Lower leg skin (tissue), 4 donors: ENCODE results near the gene PCGF5. TPM values are rescaled to one million over a fixed set of nuclear protein-coding genes. Genes with fewer than 3 reads are reported as not detected.

Experiments
- DNase-seq, 2 donors: peaks; one replicate each; pipeline ENCODE4 v3.0.0-alpha.2; 2019; ENCODE audit warnings: low spot score in 2 of 2
- H3K4me3 ChIP-seq: fragments of 200-600 bp; sonication (generic); 2 replicates; pipeline ENCODE4 v1.5.1; 2017; ENCODE audit warnings: mild to moderate bottlenecking, low read depth; ENCODE audit not compliant: poor library complexity, severe bottlenecking
- POLR2A ChIP-seq, 2 donors: fragments of 450-650 bp; IDR thresholded peaks; one replicate each; pipeline ENCODE4 v1.6.1; 2016 to 2017; ENCODE audit warnings: antibody characterized with exemption in 2 of 2, mild to moderate bottlenecking in 1 of 2, moderate library complexity in 1 of 2
- WGBS, 2 donors: methylation state at CpG; one replicate each; pipeline ENCODE4 v1.1.5; 2018; 5-methylcytosine and 5-hydroxymethylcytosine counted together
- intact Hi-C: fragments of 100-400 bp; cut with DNase I; formaldehyde crosslinking; loops from one replicate; pipeline ENCODE4 v1.15.0; 2023; ENCODE audit warnings: low total_unique reads
- total RNA-seq, 4 donors: library from RNA; depleted of rRNA; stranded (reverse); fragments of >200 nt; gene quantifications; one replicate each; pipeline ENCODE4 v1.1.0, GENCODE V29; 2016
- TF ChIP-seq, protein P1 (sequence below), 3 donors: fragments of 450-650 bp; IDR thresholded peaks; one replicate each; pipeline ENCODE4 v1.5.1; 2016; ENCODE audit warnings: antibody characterized with exemption in 3 of 3, mild to moderate bottlenecking in 3 of 3, moderate library complexity in 2 of 3

Gene PCGF5
- total RNA-seq, 4 donors from 2014 or later: 16.4 to 43.4 (median 28.3) TPM

DNA sequence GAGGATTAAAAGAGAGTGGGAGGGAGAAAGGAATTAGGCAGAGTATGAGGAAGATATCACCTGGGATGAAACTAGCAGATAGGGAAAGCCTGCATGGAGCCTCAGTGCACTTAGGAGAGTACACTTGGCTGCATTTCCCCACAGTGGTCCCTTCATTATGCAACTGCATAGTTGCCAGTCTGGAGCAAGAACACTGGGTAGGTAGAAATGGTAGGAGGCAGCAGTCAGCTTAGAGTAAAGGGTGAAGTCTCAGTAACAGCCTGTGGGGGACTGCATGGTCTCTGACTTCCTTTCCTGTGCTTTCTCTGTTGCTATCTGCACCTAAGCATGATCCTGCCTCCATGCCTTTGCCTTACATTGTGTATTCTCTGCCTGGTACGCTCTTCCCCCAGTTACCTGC lies 14.0 kb upstream of the PCGF5 start:
- WGBS, 2 donors: 0 to 46% methylated on average over 1 of the region's 1 CpG
- intact Hi-C loops: no loop called here
- DNase-seq: no peak

DNA sequence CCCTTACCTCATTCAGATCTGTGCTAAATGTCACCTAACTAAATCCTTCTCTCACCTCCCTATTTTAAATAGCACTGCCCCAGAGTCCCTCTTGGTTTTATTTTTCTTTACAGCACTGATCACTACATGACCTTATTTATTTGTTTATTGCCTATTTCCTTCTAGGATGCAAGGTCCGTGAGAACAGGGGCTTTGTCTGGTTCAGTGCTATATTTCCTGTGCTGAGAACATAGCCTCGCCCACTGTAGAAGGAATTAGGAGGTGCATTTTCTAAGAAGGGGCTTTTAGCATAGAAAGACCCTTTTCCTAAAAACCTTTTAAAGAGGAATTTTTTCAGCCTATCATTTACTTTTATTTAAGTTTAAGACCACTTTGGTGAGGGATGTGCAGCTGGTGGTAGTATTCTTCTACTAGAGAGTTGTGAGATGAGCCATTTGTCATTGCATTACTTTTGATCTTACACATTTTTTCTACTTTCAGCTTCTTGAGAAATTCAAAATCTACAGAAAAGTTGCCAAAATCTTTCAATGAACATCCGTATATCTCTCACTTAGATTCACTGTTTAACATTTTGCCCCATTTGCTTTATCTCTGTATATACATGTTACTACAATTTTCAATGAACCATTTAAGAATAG lies 13.5 kb upstream of the PCGF5 start:
- DNase-seq: no peak
- TF ChIP-seq, protein P1, sequence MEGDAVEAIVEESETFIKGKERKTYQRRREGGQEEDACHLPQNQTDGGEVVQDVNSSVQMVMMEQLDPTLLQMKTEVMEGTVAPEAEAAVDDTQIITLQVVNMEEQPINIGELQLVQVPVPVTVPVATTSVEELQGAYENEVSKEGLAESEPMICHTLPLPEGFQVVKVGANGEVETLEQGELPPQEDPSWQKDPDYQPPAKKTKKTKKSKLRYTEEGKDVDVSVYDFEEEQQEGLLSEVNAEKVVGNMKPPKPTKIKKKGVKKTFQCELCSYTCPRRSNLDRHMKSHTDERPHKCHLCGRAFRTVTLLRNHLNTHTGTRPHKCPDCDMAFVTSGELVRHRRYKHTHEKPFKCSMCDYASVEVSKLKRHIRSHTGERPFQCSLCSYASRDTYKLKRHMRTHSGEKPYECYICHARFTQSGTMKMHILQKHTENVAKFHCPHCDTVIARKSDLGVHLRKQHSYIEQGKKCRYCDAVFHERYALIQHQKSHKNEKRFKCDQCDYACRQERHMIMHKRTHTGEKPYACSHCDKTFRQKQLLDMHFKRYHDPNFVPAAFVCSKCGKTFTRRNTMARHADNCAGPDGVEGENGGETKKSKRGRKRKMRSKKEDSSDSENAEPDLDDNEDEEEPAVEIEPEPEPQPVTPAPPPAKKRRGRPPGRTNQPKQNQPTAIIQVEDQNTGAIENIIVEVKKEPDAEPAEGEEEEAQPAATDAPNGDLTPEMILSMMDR (IDR thresholded peaks at IDR 0.05): no peak
- no peak for TF ChIP-seq POLR2A (IDR thresholded peaks at IDR 0.05)
- intact Hi-C loops: no loop called here
- H3K4me3 ChIP-seq: no peak overlapping the region
- WGBS, 2 donors: 83 to 91% methylated on average over 3 of the region's 3 CpGs

More for the DNA sequence above, 14.0 kb upstream of the PCGF5 start:
- H3K4me3 ChIP-seq: no peak overlapping the region
- TF ChIP-seq, protein P1 (IDR thresholded peaks at IDR 0.05): no peak
- TF ChIP-seq POLR2A (IDR thresholded peaks at IDR 0.05): no peak

DNA sequence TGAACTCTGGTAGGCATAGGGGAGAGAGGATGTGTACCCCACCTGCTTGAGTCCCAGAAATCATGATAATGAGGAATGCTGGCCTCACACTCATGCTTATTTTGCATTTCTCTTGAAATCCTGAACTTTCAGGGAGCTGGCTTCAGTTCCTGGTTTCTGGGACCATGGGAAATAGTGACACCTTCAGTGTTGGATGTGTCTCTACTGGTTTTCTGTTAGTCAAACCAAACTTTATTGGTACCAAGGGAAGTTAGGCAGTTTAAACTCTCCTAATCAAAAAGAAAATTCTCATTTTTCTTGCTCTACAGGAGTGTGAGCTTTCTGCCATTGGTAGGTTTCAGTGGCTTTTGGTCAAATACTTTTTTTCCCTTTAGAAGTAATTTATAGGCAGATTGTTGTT lies 11.8 kb upstream of the PCGF5 start:
- DNase-seq: no peak
- intact Hi-C loops: no loop called here
- TF ChIP-seq POLR2A (IDR thresholded peaks at IDR 0.05): no peak
- TF ChIP-seq, protein P1 (IDR thresholded peaks at IDR 0.05): no peak
- no peak overlapping the region for H3K4me3 ChIP-seq

DNA sequence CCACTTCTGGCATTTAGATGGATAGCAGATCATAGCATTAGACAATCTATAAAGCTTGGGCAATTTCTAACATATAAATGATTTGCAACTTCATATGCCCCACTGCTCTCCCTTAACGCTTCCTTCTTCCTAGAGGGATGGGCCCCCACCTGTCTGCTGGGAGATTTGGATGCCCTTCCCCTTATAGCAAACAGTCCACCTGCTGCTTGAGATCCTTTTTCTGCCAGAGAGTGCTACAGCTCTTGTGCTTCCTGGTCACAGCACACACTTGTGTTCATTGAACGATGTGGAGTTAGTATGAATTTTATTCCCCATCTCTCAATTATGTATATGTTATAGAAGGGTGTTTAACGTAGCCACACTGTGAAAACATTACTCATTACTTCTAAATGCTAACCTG lies 10.4 kb upstream of the PCGF5 start:
- intact Hi-C loops: no loop called here
- H3K4me3 ChIP-seq: no peak overlapping the region
- DNase-seq: no peak
- TF ChIP-seq, protein P1 (IDR thresholded peaks at IDR 0.05): no peak
- no peak for TF ChIP-seq POLR2A (IDR thresholded peaks at IDR 0.05)
- WGBS, 2 donors: 92 to 97% methylated on average over 3 of the region's 3 CpGs

DNA sequence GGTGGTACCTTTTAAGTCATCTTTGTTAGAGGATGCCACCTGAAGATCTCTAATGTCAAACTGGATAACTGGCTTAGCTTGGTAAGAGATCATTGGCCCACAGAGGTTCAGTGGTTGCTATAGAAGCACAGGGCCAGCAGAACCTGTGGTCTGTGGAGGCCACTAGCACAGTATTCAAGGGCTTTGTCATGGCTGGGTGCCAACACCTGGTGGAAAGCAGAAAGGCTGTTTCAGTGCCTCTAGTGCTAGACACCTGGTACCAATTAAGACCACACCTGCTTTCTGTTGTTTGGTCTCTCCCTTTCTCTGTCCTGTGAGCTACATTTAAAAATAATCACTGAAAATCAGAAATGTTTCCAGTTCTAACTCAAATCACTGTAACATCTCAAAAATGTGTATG lies 10.0 kb upstream of the PCGF5 start:
- intact Hi-C loops: no loop called here
- H3K4me3 ChIP-seq: no peak overlapping the region
- no peak for DNase-seq
- TF ChIP-seq POLR2A (IDR thresholded peaks at IDR 0.05): no peak
- TF ChIP-seq, protein P1 (IDR thresholded peaks at IDR 0.05): no peak

DNA sequence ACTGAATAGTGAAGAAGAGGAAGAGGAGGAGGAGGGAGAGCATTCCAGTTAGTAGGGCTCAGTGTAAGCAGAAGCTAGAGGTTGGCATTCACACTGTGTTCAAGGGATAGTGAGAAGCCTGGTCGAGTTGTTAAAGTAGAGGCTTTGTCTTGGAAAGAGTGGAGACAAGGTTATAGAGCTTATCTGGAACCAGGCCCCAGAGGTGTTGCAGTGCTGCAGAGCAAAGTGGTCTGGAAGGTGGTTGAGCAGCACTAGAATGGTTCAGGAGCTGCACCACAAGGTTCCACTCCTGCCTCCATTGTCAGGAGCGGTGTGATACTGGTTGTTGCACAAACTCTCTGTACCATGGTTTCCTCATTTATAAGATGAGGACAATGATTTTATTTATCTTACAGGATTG lies 8.8 kb upstream of the PCGF5 start:
- intact Hi-C loops: no loop called here
- H3K4me3 ChIP-seq: no peak overlapping the region
- 69 to 72% methylated on average over 2 of the region's 2 CpGs for WGBS, 2 donors

More for the DNA sequence above, 8.8 kb upstream of the PCGF5 start:
- TF ChIP-seq, protein P1 (IDR thresholded peaks at IDR 0.05): no peak
- no peak for TF ChIP-seq POLR2A (IDR thresholded peaks at IDR 0.05)
- no peak for DNase-seq
